Loucy (cell line): ENCODE measurements around the gene XKR8.

Experiments
- EZH2phosphoT487 ChIP-seq: fragments of 200-600 bp; IDR thresholded peaks from 2 replicates; pipeline ENCODE4 v1.6.1; 2018; ENCODE audit warnings: antibody characterized with exemption, mild to moderate bottlenecking, moderate library complexity, borderline replicate concordance
- TF ChIP-seq, protein P1 (sequence below): fragments of 200-600 bp; sonication (generic); conservative IDR thresholded peaks from 2 replicates; pipeline ENCODE4 v1.5.1; 2014; ENCODE audit warnings: mild to moderate bottlenecking, antibody characterized with exemption, low read length

DNA sequence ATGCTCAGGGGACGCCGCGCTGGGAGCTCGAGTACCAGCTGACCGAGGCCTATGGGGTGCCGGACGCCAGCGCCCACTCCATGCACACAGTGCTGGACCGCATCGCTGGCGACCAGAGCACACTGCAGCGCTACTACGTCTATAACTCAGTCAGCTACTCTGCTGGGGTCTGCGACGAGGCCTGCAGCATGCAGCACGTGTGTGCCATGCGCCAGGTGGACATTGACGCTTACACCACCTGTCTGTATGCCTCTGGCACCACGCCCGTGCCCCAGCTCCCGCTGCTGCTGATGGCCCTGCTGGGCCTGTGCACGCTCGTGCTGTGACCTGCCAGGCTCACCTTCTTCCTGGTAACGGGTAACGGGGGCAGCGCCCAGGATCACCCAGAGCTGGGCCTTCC lies 1.3 kb upstream of the XKR8 start:
- TF ChIP-seq, protein P1, sequence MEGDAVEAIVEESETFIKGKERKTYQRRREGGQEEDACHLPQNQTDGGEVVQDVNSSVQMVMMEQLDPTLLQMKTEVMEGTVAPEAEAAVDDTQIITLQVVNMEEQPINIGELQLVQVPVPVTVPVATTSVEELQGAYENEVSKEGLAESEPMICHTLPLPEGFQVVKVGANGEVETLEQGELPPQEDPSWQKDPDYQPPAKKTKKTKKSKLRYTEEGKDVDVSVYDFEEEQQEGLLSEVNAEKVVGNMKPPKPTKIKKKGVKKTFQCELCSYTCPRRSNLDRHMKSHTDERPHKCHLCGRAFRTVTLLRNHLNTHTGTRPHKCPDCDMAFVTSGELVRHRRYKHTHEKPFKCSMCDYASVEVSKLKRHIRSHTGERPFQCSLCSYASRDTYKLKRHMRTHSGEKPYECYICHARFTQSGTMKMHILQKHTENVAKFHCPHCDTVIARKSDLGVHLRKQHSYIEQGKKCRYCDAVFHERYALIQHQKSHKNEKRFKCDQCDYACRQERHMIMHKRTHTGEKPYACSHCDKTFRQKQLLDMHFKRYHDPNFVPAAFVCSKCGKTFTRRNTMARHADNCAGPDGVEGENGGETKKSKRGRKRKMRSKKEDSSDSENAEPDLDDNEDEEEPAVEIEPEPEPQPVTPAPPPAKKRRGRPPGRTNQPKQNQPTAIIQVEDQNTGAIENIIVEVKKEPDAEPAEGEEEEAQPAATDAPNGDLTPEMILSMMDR, result no peak
- no peak for TF ChIP-seq EZH2phosphoT487
